GM21381 (cell line): ENCODE measurements around the gene CD79B.

Experiments used
- ATAC-seq: cut with Tn5 transposase; IDR thresholded peaks from one replicate; pipeline ENCODE4 v1.9.1; 2021; ENCODE audit warnings: mild to moderate bottlenecking, moderate library complexity; ENCODE audit not compliant: unreplicated experiment

Gene CD79B

DNA sequence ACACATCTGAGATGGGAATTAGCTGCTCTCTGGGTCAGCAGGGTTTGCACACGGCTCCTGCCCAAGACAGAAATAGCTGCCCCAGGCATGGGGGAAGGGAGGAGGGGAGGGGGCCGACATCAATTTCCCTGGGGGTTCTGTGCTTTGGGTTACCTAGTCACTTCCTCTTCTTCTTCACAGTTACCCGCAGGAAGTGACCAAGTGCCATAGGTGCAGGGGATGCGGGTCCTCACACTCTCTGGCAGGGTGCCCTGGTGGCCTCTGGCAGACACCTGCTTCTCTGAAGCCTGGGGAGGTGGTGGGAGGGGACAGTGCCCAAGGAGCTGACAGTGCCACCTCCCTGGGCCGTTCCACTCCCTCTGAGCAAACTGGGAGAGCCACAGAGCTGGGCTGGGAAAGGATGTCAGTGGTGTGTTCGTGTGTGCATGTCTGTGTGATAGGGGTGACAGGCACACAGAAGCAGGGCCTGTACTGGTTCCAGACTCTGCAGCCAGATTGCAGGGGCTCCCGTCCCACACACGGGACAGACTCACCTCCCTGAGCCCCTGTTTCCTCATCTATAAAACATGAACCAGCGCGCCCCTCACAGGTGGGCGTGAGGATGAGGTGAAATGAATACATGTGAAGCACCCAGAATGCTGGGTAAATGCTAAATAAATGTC is 22.4 kb upstream of the CD79B start:
- ATAC-seq = peak; percentile 57

DNA sequence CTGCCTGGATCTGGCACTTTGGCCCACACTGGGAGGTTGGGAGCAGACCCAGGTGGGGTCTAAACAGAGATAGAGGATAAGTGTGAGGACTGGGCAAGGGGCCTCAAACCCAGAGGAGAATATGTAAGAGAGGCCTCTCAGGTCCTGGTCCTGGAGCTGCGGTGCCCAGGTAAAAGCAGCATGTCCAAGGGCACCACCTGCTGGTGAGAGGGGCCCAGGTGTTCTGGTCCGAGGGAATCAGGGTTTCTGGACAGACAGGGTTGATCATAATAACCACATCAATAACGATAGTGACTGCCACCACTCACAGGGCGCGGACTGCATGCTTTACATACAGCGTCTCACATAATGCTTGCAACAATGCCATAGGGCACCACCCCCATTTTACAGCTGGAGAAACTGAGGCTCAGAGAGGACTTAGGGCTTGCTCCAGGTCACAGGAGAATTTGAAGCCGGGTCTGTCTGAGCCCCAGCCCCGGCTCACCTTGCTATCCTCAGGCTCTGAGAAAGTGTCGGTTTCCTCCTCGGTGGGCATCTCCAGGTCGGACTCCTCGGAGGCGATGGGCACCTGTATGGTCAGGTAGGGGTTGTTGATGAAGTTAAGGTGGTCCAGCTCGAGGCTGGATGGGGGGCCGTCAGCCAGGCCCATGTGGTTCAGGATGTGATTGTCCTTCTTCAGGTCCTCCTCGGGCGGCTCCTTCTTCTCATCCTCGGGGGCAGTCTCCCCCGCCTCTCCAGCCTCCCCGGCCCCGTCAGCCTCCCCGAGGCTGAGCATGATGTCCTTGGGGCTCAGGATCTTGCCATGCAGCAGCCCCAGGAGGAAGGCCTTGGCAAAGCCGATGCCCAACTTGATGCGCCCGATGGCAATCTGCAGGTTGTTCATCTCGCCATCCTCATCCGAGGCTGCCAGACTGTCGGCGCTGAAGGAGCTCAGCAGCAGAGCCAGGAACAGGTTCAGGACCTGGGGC is 19.1 kb upstream of the CD79B start:
- no peak for ATAC-seq

DNA sequence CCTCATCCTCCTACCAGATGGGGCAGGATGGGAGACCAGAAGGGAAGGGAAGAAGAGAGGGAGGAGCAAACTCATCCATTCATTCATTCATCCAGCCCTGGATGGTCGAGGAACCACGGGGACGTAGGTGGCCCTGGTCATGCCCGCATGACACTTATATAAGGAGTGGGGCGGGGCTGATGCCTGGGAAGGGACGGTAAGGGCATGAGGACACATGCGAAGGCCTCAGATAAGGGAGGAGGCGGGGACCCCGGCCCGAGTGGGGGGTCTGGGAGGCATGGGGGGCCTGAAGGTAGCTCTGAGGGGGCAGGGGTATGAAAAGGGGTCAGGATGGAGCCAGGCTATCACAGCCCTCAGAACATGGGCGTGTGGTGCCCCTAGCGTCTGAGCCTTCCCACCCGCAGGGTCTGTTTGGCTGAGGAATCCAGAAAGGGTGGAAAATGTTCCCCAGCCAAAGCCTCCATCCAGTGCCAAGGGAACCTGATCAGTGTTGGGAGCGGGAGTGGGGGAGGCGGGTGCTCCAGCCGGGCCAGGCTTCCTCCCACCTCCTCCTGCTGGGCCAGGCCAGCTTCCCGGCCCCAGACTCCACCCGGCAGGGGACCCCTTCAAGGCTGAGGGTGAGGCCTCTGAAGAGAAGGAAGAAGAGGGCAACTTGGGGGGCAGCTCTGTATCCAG is 17.6 kb upstream of the CD79B start:
- no peak for ATAC-seq

DNA sequence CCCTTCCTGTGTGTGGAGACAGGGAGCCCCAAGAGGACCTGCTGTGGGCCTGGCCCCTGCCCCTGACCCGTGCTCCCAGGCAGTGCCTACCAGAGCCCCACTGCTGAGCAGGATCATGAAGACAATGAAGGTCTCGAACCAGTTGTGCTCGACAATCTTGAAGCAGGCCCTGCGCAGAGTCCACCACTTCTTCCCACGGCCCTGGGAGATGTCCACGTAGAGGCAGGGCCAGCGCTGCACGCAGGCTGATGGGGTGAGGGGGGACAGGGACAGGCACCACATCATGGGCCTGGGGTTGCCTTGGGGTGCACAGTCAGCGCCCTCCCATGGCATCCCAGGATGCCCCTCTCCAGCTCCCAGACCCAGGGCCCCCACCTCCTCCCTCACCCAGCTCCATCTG is 16.4 kb upstream of the CD79B start:
- ATAC-seq = no peak

DNA sequence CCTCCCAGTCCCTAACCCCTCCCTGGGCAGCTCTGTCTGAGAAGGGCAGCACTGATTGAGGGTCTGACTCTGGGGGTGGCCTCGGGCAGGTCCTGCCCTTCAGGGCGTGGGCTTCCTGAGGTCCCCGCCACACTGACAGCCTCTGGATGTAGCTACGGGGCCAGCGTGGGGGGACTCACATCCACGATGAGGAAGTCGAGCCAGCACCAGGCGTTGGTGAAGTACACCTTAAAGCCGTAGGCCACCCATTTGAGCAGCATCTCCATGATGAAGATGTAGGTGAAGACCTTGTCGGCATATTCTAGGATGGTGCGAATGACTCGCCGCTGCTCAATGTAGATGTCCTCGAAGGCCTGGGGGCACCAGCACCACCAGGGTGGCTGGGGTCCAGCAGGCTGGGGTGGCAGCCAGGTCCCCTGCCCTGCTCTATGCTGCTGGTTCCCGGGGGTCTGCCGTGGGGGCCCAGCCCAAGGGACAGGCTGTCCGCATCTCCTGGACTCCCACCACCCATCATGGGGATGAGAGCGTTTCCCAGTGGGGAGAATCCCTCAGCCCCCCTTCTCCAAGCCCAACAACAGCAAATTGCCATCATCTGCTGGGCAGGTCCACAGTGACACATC is 15.7 kb upstream of the CD79B start:
- no peak for ATAC-seq

DNA sequence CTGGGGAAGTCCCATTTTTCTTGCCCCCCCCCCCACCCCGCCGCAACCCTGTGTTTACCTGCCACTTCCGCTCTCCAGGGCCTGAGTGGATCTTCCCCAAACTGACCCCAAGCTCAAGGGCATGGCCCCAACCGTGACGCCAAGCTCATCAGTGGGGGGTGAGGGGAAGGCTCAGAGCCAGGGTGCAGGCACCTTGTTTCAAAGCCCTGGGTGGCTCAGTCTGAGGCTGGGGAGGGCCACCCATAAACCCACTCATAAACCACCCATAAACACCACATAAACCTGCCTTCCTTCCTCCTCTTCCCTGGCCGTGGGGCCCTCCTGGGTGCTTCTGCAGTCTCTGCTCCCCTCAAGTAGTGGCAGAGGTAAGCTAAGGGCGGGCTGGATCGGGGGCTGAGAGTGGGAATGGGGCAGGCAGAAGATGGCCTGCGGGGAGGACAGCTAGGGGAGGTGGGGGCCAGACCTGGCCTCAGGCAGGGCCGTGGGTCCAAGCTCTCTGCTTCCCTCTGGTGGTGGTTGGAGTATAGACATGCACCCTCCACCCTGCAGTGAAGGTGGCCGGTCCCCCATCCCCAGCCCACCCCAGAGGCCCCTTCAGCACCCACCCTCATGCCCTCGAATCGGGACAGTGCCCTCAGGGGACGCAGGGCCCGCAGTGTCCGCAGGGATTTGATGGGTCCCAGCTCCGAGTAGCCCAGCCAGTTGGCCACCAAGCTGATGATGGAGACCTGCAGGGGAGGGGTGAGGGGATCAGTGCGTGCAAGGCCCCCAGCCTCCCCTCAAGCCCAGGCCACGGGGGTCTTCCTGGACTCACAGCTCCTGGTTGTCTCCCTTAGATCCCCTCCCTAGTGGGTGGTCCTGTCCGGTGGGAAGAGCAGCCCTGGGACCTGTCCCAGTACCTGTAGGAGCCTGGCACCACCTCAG is 14.6 kb upstream of the CD79B start:
- peak; percentile 79 for ATAC-seq

DNA sequence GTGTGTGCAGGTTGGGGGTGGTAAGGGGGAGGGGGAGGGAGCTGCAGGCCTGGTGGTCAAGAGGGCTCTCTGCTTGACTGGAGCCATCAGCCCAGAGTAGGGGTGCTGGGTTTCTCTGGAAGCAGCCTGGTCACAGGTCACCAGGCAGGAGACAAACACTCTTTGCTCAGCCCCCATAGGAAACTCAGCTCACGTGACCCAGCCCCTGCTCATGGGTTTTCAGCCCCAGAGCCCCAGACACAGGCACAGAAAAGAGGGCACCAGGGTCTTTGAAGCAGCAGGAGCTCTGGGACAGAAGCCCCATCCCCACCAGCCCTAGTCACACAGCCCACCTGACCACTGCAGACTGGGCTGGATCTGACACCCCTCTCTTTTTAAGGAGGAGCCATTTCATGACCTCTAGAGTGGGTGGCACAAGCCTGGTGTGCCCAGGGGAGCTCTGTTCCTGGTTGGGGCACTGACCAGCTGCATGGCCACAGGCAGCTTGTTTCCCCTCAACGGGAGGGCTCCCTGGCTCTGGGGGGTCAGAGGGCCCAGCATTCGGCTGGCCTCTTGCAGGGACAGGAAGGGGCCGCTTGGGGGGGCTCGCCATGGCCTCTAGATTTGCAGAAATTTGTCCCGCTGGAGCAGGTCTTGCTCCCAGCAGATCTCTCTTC is 13.8 kb upstream of the CD79B start:
- peak; percentile 28 for ATAC-seq

DNA sequence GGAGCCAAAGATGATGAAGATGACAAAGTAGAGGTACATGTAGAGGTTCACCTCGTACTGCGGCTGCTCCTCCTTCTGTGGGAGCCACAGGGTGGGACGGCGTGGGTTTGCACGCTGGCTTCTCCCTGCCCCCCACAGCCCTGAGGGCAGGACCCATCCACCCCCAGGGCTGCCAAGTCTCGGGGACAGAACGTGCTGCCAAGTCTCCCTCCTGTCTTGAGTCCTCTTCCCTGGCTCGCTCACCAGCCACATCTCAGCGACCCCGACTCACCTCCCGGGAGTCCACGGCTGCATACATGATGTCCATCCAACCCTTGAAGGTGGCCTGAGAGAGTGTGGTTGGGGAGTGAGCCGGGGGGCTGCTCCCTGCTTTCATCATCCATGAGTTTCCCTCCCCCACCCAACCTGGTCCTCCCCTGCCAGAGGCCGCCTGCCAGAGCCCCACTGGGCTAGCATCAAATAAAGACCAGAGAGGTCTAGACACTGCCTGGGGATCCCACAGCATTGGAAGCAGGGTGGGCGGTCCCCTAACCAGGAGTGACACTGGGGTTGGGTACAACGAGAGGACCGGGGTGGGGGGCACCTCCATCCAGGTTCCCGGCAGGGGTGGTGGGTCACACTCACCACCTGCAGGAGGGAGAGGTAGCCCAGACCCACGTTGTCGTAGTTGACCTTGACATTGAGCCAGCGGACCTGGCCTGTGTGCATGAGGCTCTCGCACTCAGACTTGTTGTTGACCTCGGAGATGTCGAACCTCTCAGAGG is 12.8 kb upstream of the CD79B start:
- ATAC-seq = no peak

DNA sequence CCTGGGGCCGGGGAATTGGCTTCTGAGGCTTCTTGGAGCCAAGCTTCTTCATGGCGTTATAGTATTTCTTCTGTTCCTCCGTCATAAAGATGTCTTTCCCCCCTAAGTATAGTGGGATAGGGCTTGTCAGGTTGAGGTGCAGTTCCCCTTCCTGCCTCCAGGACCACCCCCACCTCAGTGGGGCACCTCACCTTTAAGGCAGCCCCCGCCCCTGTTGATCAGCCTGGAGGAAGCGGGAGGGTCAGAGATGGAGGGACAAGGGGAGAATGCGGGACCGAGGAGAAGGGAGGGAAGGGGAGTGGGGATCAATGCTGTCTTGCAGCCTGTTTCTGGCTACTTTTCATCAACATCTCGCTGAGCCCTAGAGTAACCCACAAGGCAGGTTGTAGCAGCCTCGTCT is 11.6 kb upstream of the CD79B start:
- no peak for ATAC-seq

DNA sequence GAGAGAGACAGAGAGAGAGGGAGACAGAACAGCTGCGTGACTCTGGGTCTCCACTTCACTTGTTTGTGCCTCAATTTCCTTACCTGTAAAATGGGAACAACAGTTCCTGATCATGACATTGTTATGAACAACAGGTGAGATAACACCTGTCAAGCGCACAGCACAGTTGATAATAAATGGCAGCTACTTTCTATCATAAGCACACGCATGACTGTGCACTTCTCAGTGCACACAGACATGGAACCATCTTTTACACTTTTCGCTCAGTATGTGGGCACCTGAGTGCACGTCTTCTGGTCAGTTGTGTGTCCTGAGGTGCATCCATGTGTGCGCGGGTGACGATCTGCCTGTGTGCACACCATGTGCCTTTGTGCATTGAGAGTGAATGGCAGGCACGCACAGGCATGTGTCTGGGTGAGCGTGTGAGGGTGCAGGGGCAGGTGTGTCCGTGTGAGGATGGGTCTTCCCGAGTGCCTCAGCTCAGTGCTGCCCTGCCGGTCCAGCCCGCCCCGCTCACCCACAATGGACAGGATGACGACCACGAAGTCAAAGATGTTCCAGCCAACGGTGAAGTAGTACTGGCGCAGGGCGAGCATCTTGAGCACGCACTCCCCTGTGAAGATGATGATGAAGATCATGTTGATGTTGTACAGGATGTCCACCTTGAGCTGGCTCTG is 10.3 kb upstream of the CD79B start:
- ATAC-seq = no peak

DNA sequence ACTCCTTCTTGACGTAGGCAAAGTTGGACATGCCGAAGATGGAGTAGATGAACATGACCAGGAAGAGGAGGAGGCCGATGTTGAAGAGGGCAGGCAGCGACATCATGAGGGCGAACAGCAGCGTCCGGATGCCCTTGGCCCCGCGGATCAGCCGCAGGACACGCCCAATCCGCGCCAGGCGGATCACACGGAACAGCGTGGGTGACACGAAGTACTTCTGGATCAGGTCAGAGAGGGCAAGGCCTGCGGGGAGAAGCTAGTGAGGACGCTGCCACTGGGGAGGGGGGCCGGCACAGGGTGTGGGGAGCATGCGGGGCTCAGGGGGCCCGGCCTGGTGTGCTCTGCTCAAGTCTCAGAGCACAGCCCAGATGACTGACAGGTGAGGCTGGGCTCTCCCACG is 9.6 kb upstream of the CD79B start:
- no peak for ATAC-seq

DNA sequence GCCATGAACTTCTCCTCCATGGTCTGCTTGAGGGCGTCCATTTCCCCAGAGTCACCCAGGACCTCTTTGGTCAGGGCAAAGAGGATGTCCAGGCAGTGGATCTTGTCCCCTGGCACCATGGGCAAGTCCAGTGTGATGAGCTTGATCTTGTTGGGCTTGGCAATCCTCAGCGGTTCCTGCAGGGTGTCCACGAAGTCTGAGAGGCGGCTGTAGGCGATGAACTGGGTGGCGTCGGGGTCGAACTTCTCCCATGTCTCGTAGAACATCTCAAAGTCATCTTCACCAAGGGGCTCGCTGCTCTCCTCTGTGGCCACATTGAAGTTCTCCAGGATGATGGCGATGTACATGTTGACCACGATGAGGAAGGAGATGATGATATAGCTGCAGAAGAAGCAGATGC is 9.0 kb upstream of the CD79B start:
- no peak for ATAC-seq

DNA sequence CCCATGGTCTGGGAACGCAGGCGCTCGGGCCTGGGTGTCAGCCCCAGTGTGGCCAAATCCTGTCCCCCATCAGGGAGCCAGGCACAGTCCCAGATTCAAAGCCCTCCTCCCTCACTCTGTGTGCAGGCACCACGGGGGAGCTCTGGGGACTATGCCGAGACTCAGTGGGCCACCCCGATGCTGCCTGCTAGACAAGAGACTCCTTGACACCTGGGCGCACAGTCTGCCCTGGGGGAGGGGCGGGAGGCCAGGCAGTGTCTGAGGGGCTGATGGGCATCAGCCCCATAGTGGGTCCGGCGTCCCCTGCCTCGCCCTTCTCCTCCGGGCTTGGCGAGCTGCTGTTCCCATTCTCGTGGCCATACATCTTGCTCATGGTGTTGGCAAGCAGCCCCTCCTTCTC is 8.5 kb upstream of the CD79B start:
- no peak for ATAC-seq

DNA sequence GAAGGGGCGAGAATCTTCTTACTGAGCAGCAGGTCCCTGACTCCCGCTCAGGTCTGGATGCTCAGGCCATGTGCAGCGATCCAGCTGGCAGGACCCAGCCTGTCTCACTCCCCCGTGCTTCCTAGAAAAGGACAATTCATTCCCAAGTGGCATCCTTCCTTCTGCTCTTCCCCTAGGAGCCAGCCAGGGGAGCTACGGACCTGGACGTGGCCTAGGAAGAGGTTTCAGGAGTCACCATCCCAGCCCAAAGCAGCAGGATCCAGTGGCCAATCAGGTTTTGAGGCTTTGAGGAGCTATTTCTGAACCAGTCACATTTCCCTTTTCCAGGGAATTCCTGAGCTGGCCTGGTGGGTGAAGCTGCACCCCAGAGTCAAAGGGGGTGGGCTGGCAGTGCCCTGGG is 7.8 kb upstream of the CD79B start:
- no peak for ATAC-seq

DNA sequence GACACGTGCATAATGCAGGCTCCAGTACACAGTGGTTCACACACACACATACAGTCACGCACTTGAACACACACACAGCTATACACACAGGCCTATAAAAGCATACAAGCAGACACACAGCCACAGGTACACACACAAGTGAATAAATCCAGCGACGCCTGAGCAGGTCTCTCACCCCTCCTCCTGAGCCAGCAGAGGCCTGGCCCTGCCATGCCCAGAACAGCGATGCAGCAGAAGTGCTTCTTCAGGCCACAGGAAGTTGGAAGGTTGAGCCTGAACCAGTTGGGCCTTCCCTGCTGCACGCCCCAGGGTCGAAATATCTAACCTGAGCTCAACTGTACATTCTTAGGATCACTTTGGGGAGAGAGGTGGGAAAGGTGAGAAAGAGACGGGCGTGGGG is 7.3 kb upstream of the CD79B start:
- ATAC-seq = no peak

DNA sequence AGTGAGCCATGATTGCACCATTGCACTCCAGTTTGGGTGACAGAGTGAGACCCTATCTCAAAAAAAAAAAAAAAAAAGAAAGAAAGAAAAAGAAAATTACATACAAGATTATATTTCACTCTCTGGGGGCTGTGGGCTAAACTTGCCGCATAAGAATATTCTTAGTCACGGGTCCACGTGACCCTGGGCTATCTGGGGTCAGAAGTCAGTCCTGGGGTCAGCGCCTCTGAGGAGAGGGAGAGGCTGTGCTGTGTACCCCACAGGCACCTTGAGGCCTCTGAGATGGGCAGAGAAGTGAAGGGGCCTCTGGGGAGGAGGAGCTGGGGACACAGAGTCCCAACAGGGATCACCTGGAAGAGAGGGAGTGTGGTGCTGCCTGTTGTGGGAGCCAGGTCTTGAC is 5.8 kb upstream of the CD79B start:
- no peak for ATAC-seq

DNA sequence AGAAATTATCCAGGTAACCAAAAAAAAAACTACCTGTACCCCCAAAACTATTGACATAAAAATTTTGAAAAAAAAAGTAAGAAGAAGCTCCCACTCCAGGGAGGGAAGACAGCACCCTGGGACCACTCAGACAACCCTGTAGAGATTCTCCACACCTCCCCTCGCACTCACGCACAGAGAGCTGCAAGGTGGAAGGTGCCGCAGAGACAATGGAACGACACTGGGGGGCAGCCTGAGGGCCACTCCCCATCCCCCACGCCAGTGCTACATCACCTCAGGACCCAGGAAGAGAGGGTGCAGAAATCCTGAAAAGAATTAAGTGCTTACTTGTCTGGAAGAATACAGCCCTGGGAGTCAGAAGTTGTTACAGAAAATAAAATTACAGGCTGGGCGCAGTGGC is 5.2 kb upstream of the CD79B start:
- ATAC-seq = no peak
